ENCODE measurements around the gene ELP2. TPM values are rescaled to one million over a fixed set of nuclear protein-coding genes. Genes with fewer than 3 reads are reported as not detected.

Gene ELP2
- total RNA-seq, 1 experiment from 2014 or later = 137 TPM

- Mint-ChIP-seq H3K27ac (no peak overlapping the region), H3K4me1 (no peaks in the 10 kb centered on the region), H3K36me3 (ENCODE audit: insufficient read depth in 1 of 3, low read depth in 3 of 3) (peaks cover 11 to 34% (median 32%) of the 10 kb centered on the region in 3 experiments), H3K27me3 (ENCODE audit: low read depth) (no peaks in the 10 kb centered on the region; the same call in 1 of the 2 replicates), H3K9me3 (peaks cover under 1 to 6% of the 10 kb centered on the region in 2 experiments; a peak in 4 of 5 replicates), H3K4me3 (no peak overlapping the region)
- Histone ChIP-seq H3K18ac (ENCODE audit: insufficient read length, low read depth, low read length) (no peak overlapping the region), H3K14ac (ENCODE audit: insufficient read depth, low read length) (no peak overlapping the region), H3K9ac (ENCODE audit: extremely low read depth, insufficient read length, low read length) (no peak overlapping the region), H2BK20ac (ENCODE audit: low read depth, low read length, poor library complexity, severe bottlenecking) (no peak overlapping the region), H3T11ph (ENCODE audit: low read length) (no peak overlapping the region), H3K4ac (ENCODE audit: low read depth, low read length) (no peak overlapping the region), H2AFZ (ENCODE audit: low read length) (no peak overlapping the region), H3K79me2 (ENCODE audit: insufficient read depth, low read length) (no peaks in the 10 kb centered on the region), H2BK5ac (ENCODE audit: insufficient read length, low read length) (no peak overlapping the region), H3K27ac (ENCODE audit: insufficient read length, low read depth, low read length) (no peak overlapping the region), H3K4me2 (ENCODE audit: insufficient read depth, insufficient read length, low read length) (no peak overlapping the region), H4K20me1 (ENCODE audit: control insufficient read depth, insufficient read depth, insufficient read length) (no peaks in the 10 kb centered on the region), H3K27me3 (ENCODE audit: insufficient read depth, low read length) (no peaks in the 10 kb centered on the region), H3K23me2 (ENCODE audit: insufficient read length, low read depth, low read length, poor library complexity, severe bottlenecking) (no peaks in the 10 kb centered on the region), H2AK5ac (ENCODE audit: insufficient read length, low read length) (no peak overlapping the region), H4K8ac (replicated peaks; ENCODE audit: insufficient read length, low read depth, low read length) (no peak overlapping the region), H2BK12ac (ENCODE audit: insufficient read length, low read depth, low read length) (no peak overlapping the region), H2BK120ac (ENCODE audit: low read depth, low read length, poor library complexity, severe bottlenecking) (no peak overlapping the region), H3K9me3 (ENCODE audit: control insufficient read depth, low read depth, low read length) (no peaks in the 10 kb centered on the region), H4K5ac (ENCODE audit: insufficient read length, low read depth, low read length) (no peak overlapping the region), H3K56ac (ENCODE audit: insufficient read length, low read depth, low read length) (no peak overlapping the region), H3K23ac (ENCODE audit: insufficient read length, low read depth, low read length) (no peak overlapping the region), H4K91ac (ENCODE audit: insufficient read length, low read depth, low read length) (no peak overlapping the region), H3K4me1 (ENCODE audit: insufficient read depth, low read length) (no peaks in the 10 kb centered on the region), H2BK15ac (ENCODE audit: low read depth, low read length) (no peak overlapping the region), H3K79me1 (ENCODE audit: insufficient read depth, low read depth, low read length, poor library complexity, severe bottlenecking) (no peaks in the 10 kb centered on the region)
- TF ChIP-seq CTCF (conservative IDR thresholded peaks at IDR 0.05) = no peak
- WGBS (ENCODE audit: extremely low coverage, insufficient read length, low lambda C conversion rate) = no CpG with 5 or more reads among the region's 2 CpGs
- DNase-seq = no peak
Measured at GRCh38 chr18:36108196-36108595, 21.5 kb upstream of the ELP2 start.
